ENCODE results near the gene SELPLG. TPM values are rescaled to one million over a fixed set of nuclear protein-coding genes. Genes with fewer than 3 reads are reported as not detected.

The SELPLG gene
- total RNA-seq, 2 donors from 2014 or later = 2.5 to 4.4 TPM

DNA sequence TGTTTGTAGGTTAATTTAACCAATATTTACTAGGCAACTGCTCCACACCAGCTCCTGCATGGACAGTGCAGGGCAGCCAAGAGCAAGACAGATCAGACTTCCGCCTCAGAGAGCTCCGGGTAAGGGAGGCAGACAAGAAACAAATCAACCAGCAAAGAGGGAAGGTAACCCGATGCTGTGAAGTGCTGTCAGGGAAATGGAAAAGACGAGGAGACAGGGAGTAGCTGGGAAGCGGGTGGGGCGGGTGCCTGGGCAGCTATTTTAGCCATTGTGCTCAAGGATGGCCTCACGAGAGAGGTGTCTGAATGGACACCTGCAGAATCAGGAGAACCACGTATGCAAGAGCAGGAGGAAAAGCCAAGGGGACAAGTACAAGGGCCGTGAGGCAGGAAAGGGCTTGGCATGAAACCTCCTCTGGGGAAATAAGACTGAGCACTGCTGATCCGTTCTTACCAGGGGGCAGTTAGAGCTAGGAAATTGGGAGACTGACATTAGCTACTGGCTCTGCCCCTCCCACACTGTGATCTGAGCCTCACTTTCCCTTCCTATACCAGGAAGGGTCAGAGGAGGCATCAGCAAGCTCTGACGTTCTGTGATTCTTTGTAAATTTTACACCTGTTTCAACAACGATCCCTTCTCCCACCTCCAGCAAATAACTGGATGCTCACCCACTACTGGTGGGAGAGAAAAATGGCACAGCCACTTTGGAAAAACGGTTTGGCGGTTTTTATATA lies 29.3 kb downstream of the SELPLG start:
- intact Hi-C loops (cut with DNase I) = no loop called here
- Histone ChIP-seq H3K4me3 (no peak overlapping the region), H3K9me3 (no peaks in the 10 kb centered on the region), H3K27me3 (no peaks in the 10 kb centered on the region), H3K9ac (ENCODE audit: low read depth in 2 of 2, low read length in 2 of 2) (no peak overlapping the region), H3K4me1 (no peaks in the 10 kb centered on the region), H3K36me3 (no peaks in the 10 kb centered on the region), H3K27ac (no peak overlapping the region)
- no peak for DNase-seq
- TF ChIP-seq, protein P1, sequence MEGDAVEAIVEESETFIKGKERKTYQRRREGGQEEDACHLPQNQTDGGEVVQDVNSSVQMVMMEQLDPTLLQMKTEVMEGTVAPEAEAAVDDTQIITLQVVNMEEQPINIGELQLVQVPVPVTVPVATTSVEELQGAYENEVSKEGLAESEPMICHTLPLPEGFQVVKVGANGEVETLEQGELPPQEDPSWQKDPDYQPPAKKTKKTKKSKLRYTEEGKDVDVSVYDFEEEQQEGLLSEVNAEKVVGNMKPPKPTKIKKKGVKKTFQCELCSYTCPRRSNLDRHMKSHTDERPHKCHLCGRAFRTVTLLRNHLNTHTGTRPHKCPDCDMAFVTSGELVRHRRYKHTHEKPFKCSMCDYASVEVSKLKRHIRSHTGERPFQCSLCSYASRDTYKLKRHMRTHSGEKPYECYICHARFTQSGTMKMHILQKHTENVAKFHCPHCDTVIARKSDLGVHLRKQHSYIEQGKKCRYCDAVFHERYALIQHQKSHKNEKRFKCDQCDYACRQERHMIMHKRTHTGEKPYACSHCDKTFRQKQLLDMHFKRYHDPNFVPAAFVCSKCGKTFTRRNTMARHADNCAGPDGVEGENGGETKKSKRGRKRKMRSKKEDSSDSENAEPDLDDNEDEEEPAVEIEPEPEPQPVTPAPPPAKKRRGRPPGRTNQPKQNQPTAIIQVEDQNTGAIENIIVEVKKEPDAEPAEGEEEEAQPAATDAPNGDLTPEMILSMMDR (IDR thresholded peaks at IDR 0.05) = no peak

DNA sequence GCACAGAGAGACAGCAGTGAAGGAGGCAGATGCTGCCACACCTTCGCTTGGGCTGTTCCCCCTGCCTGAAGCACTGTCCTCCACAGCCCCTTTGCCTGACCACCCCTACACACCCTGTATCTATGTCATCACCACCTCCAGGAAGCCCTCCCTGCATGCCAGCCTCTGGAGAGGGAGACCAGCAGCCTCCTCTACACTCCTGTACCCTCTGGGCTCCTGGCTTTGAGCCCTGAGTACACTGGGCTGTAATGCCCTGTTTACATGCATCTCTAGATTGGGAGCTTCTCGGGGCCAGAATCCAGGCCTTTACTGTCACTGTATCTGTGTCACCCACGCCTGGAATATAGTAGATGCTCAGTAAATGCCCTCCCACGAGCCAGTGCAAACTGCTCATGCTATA lies 30.0 kb downstream of the SELPLG start:
- Histone ChIP-seq H3K27ac (no peak overlapping the region), H3K27me3 (no peaks in the 10 kb centered on the region), H3K9me3 (no peaks in the 10 kb centered on the region), H3K4me1 (no peaks in the 10 kb centered on the region), H3K9ac (ENCODE audit: low read depth in 2 of 2, low read length in 2 of 2) (no peak overlapping the region), H3K4me3 (no peak overlapping the region), H3K36me3 (no peaks in the 10 kb centered on the region)
- TF ChIP-seq, protein P1 (IDR thresholded peaks at IDR 0.05) = no peak
- no peak for DNase-seq
- intact Hi-C loops (cut with DNase I) = no loop called here

DNA sequence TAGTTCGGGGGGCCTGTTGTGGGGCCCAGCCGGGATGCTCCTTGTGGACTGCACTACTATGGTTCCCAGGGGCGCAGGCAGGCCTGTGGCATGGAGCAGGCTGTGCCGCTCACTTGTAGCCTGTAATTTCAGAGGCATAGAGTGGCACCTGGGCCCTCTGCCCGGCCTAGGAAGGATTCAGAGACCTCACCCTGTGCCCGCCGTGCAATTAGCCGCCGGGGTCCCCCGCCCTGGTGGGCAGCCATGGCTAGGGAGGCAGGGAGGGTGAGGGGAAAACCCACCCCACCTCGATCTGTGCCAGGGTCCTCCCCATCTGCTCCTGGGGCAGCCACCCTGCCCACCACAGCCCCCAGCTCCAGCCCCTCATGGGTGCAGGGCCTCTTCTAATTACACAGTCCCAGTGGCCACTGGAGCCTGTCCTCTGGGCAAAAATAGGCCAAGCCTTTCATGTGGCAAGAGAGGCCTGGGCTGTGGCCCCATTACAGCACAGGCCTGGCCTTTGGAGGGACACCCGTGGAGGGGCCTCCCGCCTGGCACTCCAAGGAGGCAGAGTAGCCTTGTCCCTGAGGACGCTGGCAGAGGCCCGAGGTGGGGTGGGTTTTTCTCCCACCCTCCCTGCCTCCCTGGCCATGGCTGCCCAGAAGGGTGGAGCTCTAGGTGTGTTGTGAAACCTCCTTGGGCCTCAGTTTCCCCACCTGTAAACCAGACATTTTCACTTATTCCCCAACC lies 30.6 kb downstream of the SELPLG start:
- no peaks in the 10 kb centered on the region for H3K4me1 ChIP-seq
- TF ChIP-seq, protein P1 (IDR thresholded peaks at IDR 0.05) = no peak
- no peaks in the 10 kb centered on the region for H3K36me3 ChIP-seq
- no peak overlapping the region for H3K9ac ChIP-seq (ENCODE audit: low read depth in 2 of 2, low read length in 2 of 2)
- no peaks in the 10 kb centered on the region for H3K27me3 ChIP-seq
- no peak for DNase-seq
- H3K9me3 ChIP-seq = no peaks in the 10 kb centered on the region
- no peak overlapping the region for H3K4me3 ChIP-seq
- intact Hi-C loops (cut with DNase I) = no loop called here
- no peak overlapping the region for H3K27ac ChIP-seq

DNA sequence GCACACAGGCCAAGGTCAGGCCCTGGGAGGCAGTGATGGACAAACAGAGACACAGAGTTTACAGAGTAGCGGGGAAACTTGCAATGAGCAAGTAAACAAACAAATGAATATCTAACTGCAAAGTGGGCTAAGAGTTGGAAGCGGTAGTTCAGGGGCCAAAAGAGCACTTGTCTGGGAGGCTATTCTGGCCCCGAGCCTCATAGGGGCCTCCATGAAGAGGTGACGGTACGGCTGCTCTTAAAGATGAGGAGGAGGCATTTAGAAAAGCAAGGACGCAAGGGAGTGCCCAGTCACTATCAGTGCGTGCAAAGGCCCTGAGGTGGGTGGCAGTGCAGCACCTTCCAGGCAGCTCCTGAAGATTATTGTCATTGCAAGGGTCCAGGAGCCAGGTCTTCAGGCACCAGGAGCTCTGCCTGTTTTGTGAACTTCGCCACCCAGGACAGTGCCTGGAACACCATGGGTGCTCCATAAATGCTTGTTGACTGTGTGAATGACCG lies 31.4 kb downstream of the SELPLG start:
- no peak overlapping the region for H3K9ac ChIP-seq (ENCODE audit: low read depth in 2 of 2, low read length in 2 of 2)
- DNase-seq = no peak
- no peaks in the 10 kb centered on the region for H3K4me1 ChIP-seq
- H3K9me3 ChIP-seq = no peaks in the 10 kb centered on the region
- TF ChIP-seq, protein P1 (IDR thresholded peaks at IDR 0.05) = no peak
- no peaks in the 10 kb centered on the region for H3K27me3 ChIP-seq
- no peak overlapping the region for H3K27ac ChIP-seq
- H3K4me3 ChIP-seq = no peak overlapping the region
- H3K36me3 ChIP-seq = no peaks in the 10 kb centered on the region
- intact Hi-C loops (cut with DNase I) = no loop called here

DNA sequence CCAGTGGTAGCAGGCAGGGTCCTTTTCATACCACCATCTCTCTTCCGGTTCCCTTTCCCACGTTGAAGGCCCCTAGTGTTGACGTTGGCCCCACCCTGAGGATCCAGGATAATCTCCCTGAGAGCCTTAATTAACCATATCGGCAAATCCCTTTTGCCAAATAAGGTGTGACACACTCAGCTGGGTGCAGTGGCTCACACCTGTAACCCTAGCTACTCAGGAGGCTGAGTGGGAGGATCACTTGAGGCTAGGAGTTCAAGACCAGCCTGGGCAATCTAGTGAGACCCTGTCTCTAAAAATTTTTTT lies 33.0 kb downstream of the SELPLG start:
- Histone ChIP-seq H3K9ac (ENCODE audit: low read depth in 2 of 2, low read length in 2 of 2) (no peak overlapping the region), H3K27me3 (no peaks in the 10 kb centered on the region), H3K9me3 (no peaks in the 10 kb centered on the region), H3K36me3 (no peaks in the 10 kb centered on the region), H3K4me3 (no peak overlapping the region), H3K4me1 (no peaks in the 10 kb centered on the region), H3K27ac (no peak overlapping the region)
- intact Hi-C loops (cut with DNase I) = no loop called here
- TF ChIP-seq, protein P1 (IDR thresholded peaks at IDR 0.05) = no peak
- DNase-seq = no peak

All from colonic mucosa (tissue), 4 donors.